Bone marrow (tissue), 2 donors: ENCODE measurements around the gene AMIGO1.
"Not testable (repeated sequence)": the region's sequence is repeated elsewhere in the genome, so short reads cannot be mapped to it uniquely, and the experiment has no call there.

Experiments used
- DNase-seq, 2 donors: peaks; one replicate each; lab custom pipeline; 2025; lab: John Stamatoyannopoulos, UW

The AMIGO1 gene

GRCh38 chr1:109483672-109484518 lies 25.6 kb downstream of the AMIGO1 start, which contains the start of gene ATXN7L2:
ATXN7L2 (plus strand) TSS chr1:109483905; CDS start chr1:109483954, 49 bp downstream.
- DNase-seq = peak; percentile 77 to 81

- no peak for DNase-seq
Measured at GRCh38 chr1:109482791-109483671, 26.5 kb downstream of the AMIGO1 start.

GRCh38 chr1:109482242-109482641 lies 27.3 kb downstream of the AMIGO1 start:
- DNase-seq = no peak

GRCh38 chr1:109481646-109482045 lies 27.9 kb downstream of the AMIGO1 start:
- no peak for DNase-seq

- DNase-seq = no peak
Measured at GRCh38 chr1:109479901-109480300, 29.6 kb downstream of the AMIGO1 start.

GRCh38 chr1:109479311-109479710 lies 30.2 kb downstream of the AMIGO1 start:
- no peak for DNase-seq

- no peak for DNase-seq
Measured at GRCh38 chr1:109478806-109479205, 30.7 kb downstream of the AMIGO1 start.

GRCh38 chr1:109477821-109478220 lies 31.7 kb downstream of the AMIGO1 start:
- DNase-seq = no peak

GRCh38 chr1:109476825-109477224 lies 32.7 kb downstream of the AMIGO1 start:
- no peak for DNase-seq

GRCh38 chr1:109475261-109475660 lies 34.3 kb downstream of the AMIGO1 start:
- no peak for DNase-seq

- no peak for DNase-seq
Measured at GRCh38 chr1:109474697-109475096, 34.8 kb downstream of the AMIGO1 start.

GRCh38 chr1:109473284-109474057 lies 36.1 kb downstream of the AMIGO1 start:
- not testable (repeated sequence) for DNase-seq

- no peak for DNase-seq
Measured at GRCh38 chr1:109472779-109473178, 36.7 kb downstream of the AMIGO1 start.

- DNase-seq = no peak
Measured at GRCh38 chr1:109470245-109470644, 39.3 kb downstream of the AMIGO1 start.

- DNase-seq = no peak
Measured at GRCh38 chr1:109468903-109469302, 40.6 kb downstream of the AMIGO1 start.

- DNase-seq = no peak
Measured at GRCh38 chr1:109468061-109468460, 41.5 kb downstream of the AMIGO1 start.

GRCh38 chr1:109467301-109467777 lies 42.2 kb downstream of the AMIGO1 start:
- DNase-seq = no peak

- DNase-seq = no peak
Measured at GRCh38 chr1:109466452-109467300, 42.9 kb downstream of the AMIGO1 start, which contains the start of gene SYPL2. SYPL2 (plus strand) TSS chr1:109466546; CDS start chr1:109466844, 298 bp downstream.

GRCh38 chr1:109466125-109466451 lies 43.4 kb downstream of the AMIGO1 start:
- DNase-seq = no peak

GRCh38 chr1:109457819-109458218 lies 51.7 kb downstream of the AMIGO1 start:
- no peak for DNase-seq
